Measurements from ENCODE around the gene CSNK1G1. TPM values are rescaled to one million over a fixed set of nuclear protein-coding genes. Genes with fewer than 3 reads are reported as not detected.

CSNK1G1 gene
- total and polyA plus RNA-seq, 2 of the 4 experiments (the other 2 are of a cell fraction): 7.4 to 29.4 TPM

- Histone ChIP-seq H2BK120ac (ENCODE audit: low read depth, low read length) (0 out of 2 replicates have a peak overlapping the region, but pooled peaks have one; percentile 43), H2AK9ac (replicated peaks; ENCODE audit: low read depth, low read length, poor library complexity) (peak overlapping the region; percentile 83), H3K4ac (ENCODE audit: low read depth, low read length) (peak overlapping the region; percentile 89; the same call in 1 of the 2 replicates), H3K36me3 (ENCODE audit: control insufficient read depth, insufficient read depth, low read length) (peaks cover 19% of the 10 kb centered on the region), H3K4me3 (ENCODE audit: insufficient read depth, low read depth, low read length) (peak overlapping the region; percentile 45; the same call in 1 of the 2 replicates), H3K18ac (ENCODE audit: low read depth, low read length) (peak overlapping the region; percentile 61; the same call in 1 of the 2 replicates), H2BK15ac (ENCODE audit: low read depth, low read length) (0 out of 3 replicates have a peak overlapping the region, but pooled peaks have one; percentile 45), H4K8ac (ENCODE audit: low read depth in 2 of 2, low read length in 2 of 2) (peak overlapping the region; percentile 96 to 99), H3K56ac (ENCODE audit: extremely low read depth, insufficient read depth, low read length) (peak overlapping the region; percentile 82; the same call in 1 of the 2 replicates), H2AK5ac (ENCODE audit: low read depth, low read length) (peak overlapping the region; percentile 71; the same call in 1 of the 2 replicates), H3K9me3 (ENCODE audit: control insufficient read depth, insufficient read depth, low read length) (no peaks in the 10 kb centered on the region), H4K91ac (ENCODE audit: insufficient read depth, low read depth, low read length) (peak overlapping the region; percentile 82), H2BK20ac (ENCODE audit: low read depth, low read length) (no peak overlapping the region), H3K9ac (ENCODE audit: low read depth, low read length) (peak overlapping the region; percentile 87; the same call in 1 of the 2 replicates), H3K27me3 (ENCODE audit: control insufficient read depth, insufficient read depth, low read length) (no peaks in the 10 kb centered on the region), H2AFZ (replicated peaks; ENCODE audit: low read length, poor library complexity) (peak overlapping the region; percentile 96), H4K5ac (ENCODE audit: low read depth, low read length) (peak overlapping the region; percentile 93), H3K23ac (ENCODE audit: low read depth, low read length) (peak overlapping the region; percentile 64; the same call in 1 of the 2 replicates), H3K79me1 (ENCODE audit: low read depth in 1 of 2, low read length in 2 of 2) (peaks cover 15 to 25% of the 10 kb centered on the region in 2 experiments), H2BK5ac (ENCODE audit: low read depth, low read length, poor library complexity, severe bottlenecking) (peak overlapping the region; percentile 79), H4K20me1 (ENCODE audit: insufficient read depth, low read length) (peaks cover 24% of the 10 kb centered on the region), H3K14ac (replicated peaks; ENCODE audit: low read depth, low read length) (peak overlapping the region; percentile 90), H3K4me1 (ENCODE audit: control insufficient read depth, insufficient read depth, low read length) (peaks cover 6% of the 10 kb centered on the region), H3K4me2 (ENCODE audit: low read depth, low read length) (peak overlapping the region; percentile 93), H3K27ac (ENCODE audit: insufficient read depth, low read length) (peak overlapping the region; percentile 83), H3K9me1 (ENCODE audit: insufficient read depth, low read length) (peaks cover 16% of the 10 kb centered on the region)
- CTCF ChIA-PET: interaction anchor here (1.1 to 1.4 kb wide), 3 partner anchors 11 to 185 kb away, joined by 3 to 5 read pairs (median 4); no protein-coding TSS in a partner anchor
- no peak for ATAC-seq (ENCODE audit: low read depth)
- dilution Hi-C loops (cut with HindIII; ENCODE audit: low sequenced_read_pairs, unreplicated experiment) (no loop called here), intact Hi-C loops (cut with micrococcal nuclease) (loop anchor here (1.0 kb wide), 2 partner anchors 192 to 214 kb away; partner anchors contain the start of gene CSNK1G1), in situ Hi-C loops (cut with MboI; ENCODE audit: low sequenced_read_pairs) (no loop called here)
- 60 to 100% methylated on average over 3 to 7 of the region's 14 CpGs for WGBS, 2 experiments (ENCODE audit: extremely low coverage in 2 of 2, insufficient read length in 1 of 2)
- DNase-seq: no peak
- BruUV-seq (replicated peaks): no TSS peak
- 0 out of 2 replicates have a peak, but pooled peaks have one; percentile 31 for TF ChIP-seq CEBPB (IDR thresholded peaks at IDR 0.05; ENCODE audit: low read depth, low read length)
- TF ChIP-seq NFE2L2 (IDR thresholded peaks at IDR 0.05; ENCODE audit: low read depth, low read length): no peak
- POLR2A ChIA-PET (ENCODE audit: unreplicated experiment): interaction anchor here (1.6 kb wide), 1 partner anchor 10 kb away, joined by 7 read pairs; no protein-coding TSS in a partner anchor
These were observed 192.2 kb downstream of the CSNK1G1 start for GRCh38 chr15:64163659-64164362.
